ENCODE results near the gene LAMC2.

The LAMC2 gene

DNA sequence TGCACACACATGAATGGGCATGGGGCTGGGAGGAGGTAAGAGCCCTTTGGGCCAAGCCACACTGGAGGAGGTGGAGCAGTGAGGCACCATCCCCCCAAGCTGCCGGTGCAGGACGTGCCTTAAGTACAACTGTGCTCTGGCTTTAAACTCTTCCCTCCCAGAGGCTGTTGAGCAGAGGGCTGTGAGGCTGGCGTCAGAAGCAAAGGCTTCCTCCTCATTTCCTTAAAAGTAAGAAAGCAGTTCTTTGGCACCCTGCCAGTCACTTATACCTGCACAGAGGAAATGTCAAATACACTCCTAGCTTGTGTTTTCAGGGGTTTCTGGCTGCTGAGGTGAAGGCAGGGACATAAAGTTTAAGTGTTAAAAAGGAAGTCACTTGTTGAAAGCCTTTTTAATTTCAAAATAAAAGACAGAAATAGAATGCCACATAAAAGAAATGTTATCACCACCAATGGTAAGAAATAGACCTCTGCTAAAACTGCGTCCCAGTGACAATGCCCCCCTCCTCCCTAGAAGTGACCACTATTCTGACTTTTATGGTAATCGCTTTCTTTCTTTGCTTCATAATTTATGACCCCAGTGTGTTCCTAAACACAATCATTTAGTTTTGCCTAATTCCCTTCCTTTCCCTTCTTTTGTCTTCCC, 33.0 kb downstream of the LAMC2 start:
- H3K27ac ChIP-seq, result peak overlapping the region; percentile 3; the same call in 1 of the 2 replicates
- TF ChIP-seq ZFX (IDR thresholded peaks at IDR 0.05) (no peak), CTCF (conservative IDR thresholded peaks at IDR 0.05) (no peak)

GRCh38 chr1:183219616-183220009, 33.5 kb downstream of the LAMC2 start:
- TF ChIP-seq CTCF (conservative IDR thresholded peaks at IDR 0.05) (no peak), ZFX (IDR thresholded peaks at IDR 0.05) (no peak)

DNA sequence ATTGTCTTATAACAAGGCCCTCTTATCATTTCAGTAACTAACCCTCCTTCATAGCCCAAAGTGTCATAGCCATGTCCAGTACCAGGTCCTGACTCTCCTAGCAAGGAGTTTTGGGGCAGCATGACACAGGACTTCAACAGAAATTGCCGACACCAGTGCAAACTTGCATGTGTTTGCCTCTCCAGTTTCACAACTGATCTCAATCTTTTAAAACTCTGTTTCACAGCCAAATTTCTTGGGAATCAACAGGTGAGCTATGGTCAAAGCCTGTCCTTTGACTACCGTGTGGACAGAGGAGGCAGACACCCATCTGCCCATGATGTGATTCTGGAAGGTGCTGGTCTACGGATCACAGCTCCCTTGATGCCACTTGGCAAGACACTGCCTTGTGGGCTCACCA, 36.8 kb downstream of the LAMC2 start:
- TF ChIP-seq ZFX (IDR thresholded peaks at IDR 0.05) (no peak), CTCF (conservative IDR thresholded peaks at IDR 0.05) (no peak)
- no peak overlapping the region for H3K27ac ChIP-seq

More at GRCh38 chr1:183219616-183220009, 33.5 kb downstream of the LAMC2 start:
- H3K27ac ChIP-seq, result no peak overlapping the region

GRCh38 chr1:183223467-183223866, 37.4 kb downstream of the LAMC2 start:
- H3K27ac ChIP-seq, result no peak overlapping the region
- TF ChIP-seq ZFX (IDR thresholded peaks at IDR 0.05) (no peak), CTCF (conservative IDR thresholded peaks at IDR 0.05) (no peak)

- TF ChIP-seq ZFX (IDR thresholded peaks at IDR 0.05) (no peak), CTCF (conservative IDR thresholded peaks at IDR 0.05) (no peak)
- H3K27ac ChIP-seq, result no peak overlapping the region
Measured at GRCh38 chr1:183226361-183226760, 40.3 kb downstream of the LAMC2 start.

- H3K27ac ChIP-seq, result no peak overlapping the region
- no peak for TF ChIP-seq CTCF (conservative IDR thresholded peaks at IDR 0.05)
- TF ChIP-seq ZFX (IDR thresholded peaks at IDR 0.05), result no peak
Measured at GRCh38 chr1:183226963-183227362, 40.9 kb downstream of the LAMC2 start.

GRCh38 chr1:183227422-183228346, 41.6 kb downstream of the LAMC2 start:
- peak overlapping the region; percentile 62 for H3K27ac ChIP-seq
- no peak for TF ChIP-seq ZFX (IDR thresholded peaks at IDR 0.05)
- peak; percentile 81 for TF ChIP-seq CTCF (conservative IDR thresholded peaks at IDR 0.05)
